ENCODE results near the gene CEBPE. TPM values are rescaled to one million over a fixed set of nuclear protein-coding genes. Genes with fewer than 3 reads are reported as not detected.
A peak's percentile ranks its signal among the peaks of the same experiment; 100 is the strongest.

The CEBPE gene
- total RNA-seq, 1 donor from 2014 or later = not detected

GRCh38 chr14:23139874-23140273 lies 20.8 kb upstream of the CEBPE start:
- Mint-ChIP-seq H3K27me3 (ENCODE audit: unreplicated experiment) (peaks cover 1% of the 10 kb centered on the region), H3K36me3 (ENCODE audit: low read depth, unreplicated experiment) (peaks cover 3% of the 10 kb centered on the region), H3K9me3 (ENCODE audit: unreplicated experiment) (no peaks in the 10 kb centered on the region), H3K27ac (ENCODE audit: unreplicated experiment) (peak overlapping the region; percentile 57), H3K4me1 (ENCODE audit: unreplicated experiment) (peaks cover 4% of the 10 kb centered on the region), H3K4me3 (ENCODE audit: unreplicated experiment) (no peak overlapping the region)
- TF ChIP-seq CTCF (IDR thresholded peaks at IDR 0.05; ENCODE audit: unreplicated experiment) = no peak
- no peak for DNase-seq (ENCODE audit: low spot score)

GRCh38 chr14:23137813-23138535 lies 18.9 kb upstream of the CEBPE start:
- H3K27ac Mint-ChIP-seq (ENCODE audit: unreplicated experiment) = no peak overlapping the region
- peaks cover 4% of the 10 kb centered on the region for H3K4me1 Mint-ChIP-seq (ENCODE audit: unreplicated experiment)
- no peak overlapping the region for H3K4me3 Mint-ChIP-seq (ENCODE audit: unreplicated experiment)
- no peaks in the 10 kb centered on the region for H3K9me3 Mint-ChIP-seq (ENCODE audit: unreplicated experiment)
- H3K27me3 Mint-ChIP-seq (ENCODE audit: unreplicated experiment) = peaks cover 1% of the 10 kb centered on the region
- DNase-seq (ENCODE audit: low spot score) = no peak
- peaks cover 3% of the 10 kb centered on the region for H3K36me3 Mint-ChIP-seq (ENCODE audit: low read depth, unreplicated experiment)
- TF ChIP-seq CTCF (IDR thresholded peaks at IDR 0.05; ENCODE audit: unreplicated experiment) = no peak

- peaks cover 1% of the 10 kb centered on the region for H3K27me3 Mint-ChIP-seq (ENCODE audit: unreplicated experiment)
- TF ChIP-seq CTCF (IDR thresholded peaks at IDR 0.05; ENCODE audit: unreplicated experiment) = no peak
- H3K4me3 Mint-ChIP-seq (ENCODE audit: unreplicated experiment) = no peak overlapping the region
- DNase-seq (ENCODE audit: low spot score) = no peak
- peak overlapping the region; percentile 13 for H3K27ac Mint-ChIP-seq (ENCODE audit: unreplicated experiment)
- H3K36me3 Mint-ChIP-seq (ENCODE audit: low read depth, unreplicated experiment) = peaks cover 3% of the 10 kb centered on the region
- H3K9me3 Mint-ChIP-seq (ENCODE audit: unreplicated experiment) = no peaks in the 10 kb centered on the region
- peaks cover 4% of the 10 kb centered on the region for H3K4me1 Mint-ChIP-seq (ENCODE audit: unreplicated experiment)
Observed at GRCh38 chr14:23137192-23137812, 18.2 kb upstream of the CEBPE start.

GRCh38 chr14:23136566-23137133 lies 17.6 kb upstream of the CEBPE start:
- DNase-seq (ENCODE audit: low spot score) = no peak
- Mint-ChIP-seq H3K4me3 (ENCODE audit: unreplicated experiment) (no peak overlapping the region), H3K27ac (ENCODE audit: unreplicated experiment) (no peak overlapping the region), H3K36me3 (ENCODE audit: low read depth, unreplicated experiment) (peaks cover 3% of the 10 kb centered on the region), H3K9me3 (ENCODE audit: unreplicated experiment) (no peaks in the 10 kb centered on the region), H3K27me3 (ENCODE audit: unreplicated experiment) (peaks cover 1% of the 10 kb centered on the region), H3K4me1 (ENCODE audit: unreplicated experiment) (peaks cover 4% of the 10 kb centered on the region)
- no peak for TF ChIP-seq CTCF (IDR thresholded peaks at IDR 0.05; ENCODE audit: unreplicated experiment)

- H3K9me3 Mint-ChIP-seq (ENCODE audit: unreplicated experiment) = no peaks in the 10 kb centered on the region
- no peak for DNase-seq (ENCODE audit: low spot score)
- no peak overlapping the region for H3K4me3 Mint-ChIP-seq (ENCODE audit: unreplicated experiment)
- H3K36me3 Mint-ChIP-seq (ENCODE audit: low read depth, unreplicated experiment) = peaks cover 6% of the 10 kb centered on the region
- no peak for TF ChIP-seq CTCF (IDR thresholded peaks at IDR 0.05; ENCODE audit: unreplicated experiment)
- H3K27me3 Mint-ChIP-seq (ENCODE audit: unreplicated experiment) = peaks cover 1% of the 10 kb centered on the region
- H3K27ac Mint-ChIP-seq (ENCODE audit: unreplicated experiment) = no peak overlapping the region
- peaks cover 14% of the 10 kb centered on the region for H3K4me1 Mint-ChIP-seq (ENCODE audit: unreplicated experiment)
Observed at GRCh38 chr14:23132970-23133369, 13.9 kb upstream of the CEBPE start.
